Measurements from ENCODE around the gene FBXL5.
A peak's percentile ranks its signal among the peaks of the same experiment; 100 is the strongest.

Gene FBXL5

DNA sequence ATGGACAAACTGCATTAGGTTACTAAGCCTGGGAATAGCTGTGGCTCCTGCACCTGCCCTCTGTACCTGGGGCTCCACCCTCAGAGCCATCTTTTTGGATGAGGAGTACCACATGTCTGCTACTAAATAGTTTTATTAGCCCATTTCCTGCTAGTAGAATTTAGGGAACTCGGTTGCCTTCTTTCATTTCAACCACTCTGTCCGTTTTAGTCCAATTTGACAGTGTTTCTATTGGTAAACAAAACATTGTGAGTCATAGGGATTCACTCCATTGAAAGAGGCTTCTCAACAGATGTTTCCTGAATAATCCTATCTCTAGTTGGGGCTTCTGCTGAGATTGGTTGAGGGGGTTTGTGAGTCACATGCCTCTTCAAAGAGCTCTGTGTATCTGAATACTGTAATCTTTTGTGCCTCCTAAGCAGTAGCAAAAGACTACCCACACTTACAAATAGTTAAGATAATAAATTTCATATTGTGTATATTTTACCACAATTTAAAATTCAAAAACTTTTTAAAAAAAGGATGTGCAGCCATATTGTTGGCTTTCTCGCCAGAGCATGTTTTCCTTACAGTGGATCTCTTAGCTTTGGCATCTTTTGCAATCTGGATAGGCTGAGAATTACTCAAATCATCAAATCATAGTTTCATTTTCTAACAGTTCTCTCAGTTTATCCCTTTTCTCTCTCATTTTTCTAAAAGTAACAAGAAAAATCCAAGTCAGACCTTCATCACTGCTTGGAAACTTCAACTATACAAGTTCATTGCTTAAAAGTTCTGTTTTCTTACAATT lies 36.4 kb upstream of the FBXL5 start:
- H3K4me3 ChIP-seq (ENCODE audit: low read depth in 1 of 5, low read length in 5 of 5): no peak overlapping the region
- H3K4me1 ChIP-seq (ENCODE audit: control insufficient read depth in 5 of 5, insufficient read depth in 5 of 5, low read length in 5 of 5): peaks cover 3 to 42% (median 27%) of the 10 kb centered on the region in 5 donors
- H3K9ac ChIP-seq (ENCODE audit: low read length in 5 of 5): peak overlapping the region in 2 of 5 donors; percentile 40 to 74
- H3K9me3 ChIP-seq (ENCODE audit: control insufficient read depth in 5 of 5, low read length in 5 of 5): no peaks in the 10 kb centered on the region
- H3K36me3 ChIP-seq (ENCODE audit: control insufficient read depth in 5 of 5, insufficient read depth in 5 of 5, low read length in 5 of 5): peaks cover under 1 to 8% (median 4%) of the 10 kb centered on the region in 5 donors
- no peaks in the 10 kb centered on the region for H3K27me3 ChIP-seq (ENCODE audit: control insufficient read depth in 5 of 5, insufficient read depth in 4 of 5, low read length in 5 of 5)
- peak overlapping the region; percentile 84 for H3K27ac ChIP-seq (ENCODE audit: low read depth, low read length)

- Histone ChIP-seq H3K9ac (ENCODE audit: low read length in 5 of 5) (peak overlapping the region in 3 of 5 donors; percentile 15 to 22 (median 19)), H3K27ac (ENCODE audit: low read depth, low read length) (peak overlapping the region; percentile 84), H3K4me1 (ENCODE audit: control insufficient read depth in 5 of 5, insufficient read depth in 5 of 5, low read length in 5 of 5) (peaks cover 3 to 42% (median 27%) of the 10 kb centered on the region in 5 donors), H3K9me3 (ENCODE audit: control insufficient read depth in 5 of 5, low read length in 5 of 5) (no peaks in the 10 kb centered on the region), H3K27me3 (ENCODE audit: control insufficient read depth in 5 of 5, insufficient read depth in 4 of 5, low read length in 5 of 5) (no peaks in the 10 kb centered on the region), H3K36me3 (ENCODE audit: control insufficient read depth in 5 of 5, insufficient read depth in 5 of 5, low read length in 5 of 5) (peaks cover 5 to 12% (median 11%) of the 10 kb centered on the region in 5 donors), H3K4me3 (ENCODE audit: low read depth in 1 of 5, low read length in 5 of 5) (no peak overlapping the region)
These were observed 35.1 kb upstream of the FBXL5 start for GRCh38 chr4:15690020-15690809.

- Histone ChIP-seq H3K4me1 (ENCODE audit: control insufficient read depth in 5 of 5, insufficient read depth in 5 of 5, low read length in 5 of 5) (peaks cover 3 to 42% (median 27%) of the 10 kb centered on the region in 5 donors), H3K27ac (ENCODE audit: low read depth, low read length) (peak overlapping the region; percentile 84), H3K27me3 (ENCODE audit: control insufficient read depth in 5 of 5, insufficient read depth in 4 of 5, low read length in 5 of 5) (no peaks in the 10 kb centered on the region)
These were observed 34.4 kb upstream of the FBXL5 start for GRCh38 chr4:15689540-15689939.

DNA sequence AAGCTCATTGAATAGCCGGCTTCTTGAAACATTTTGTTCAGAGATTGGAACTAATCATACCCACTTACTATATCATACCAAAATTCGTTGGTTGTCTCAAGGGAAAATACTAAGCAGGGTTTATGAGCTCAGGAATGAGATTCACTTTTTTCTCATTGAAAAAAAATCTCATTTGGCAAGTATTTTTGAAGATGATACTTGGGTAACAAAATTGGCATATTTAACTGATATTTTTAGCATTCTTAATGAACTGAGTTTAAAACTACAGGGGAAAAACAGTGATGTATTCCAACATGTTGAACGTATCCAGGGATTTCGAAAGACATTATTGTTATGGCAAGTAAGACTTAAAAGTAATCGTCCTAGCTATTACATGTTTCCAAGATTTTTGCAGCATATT lies 32.9 kb upstream of the FBXL5 start:
- no peaks in the 10 kb centered on the region for H3K27me3 ChIP-seq (ENCODE audit: control insufficient read depth in 5 of 5, insufficient read depth in 4 of 5, low read length in 5 of 5)
- H3K4me1 ChIP-seq (ENCODE audit: control insufficient read depth in 5 of 5, insufficient read depth in 5 of 5, low read length in 5 of 5): peaks cover 3 to 45% (median 30%) of the 10 kb centered on the region in 5 donors
- no peak overlapping the region for H3K4me3 ChIP-seq (ENCODE audit: low read depth in 1 of 5, low read length in 5 of 5)
- no peaks in the 10 kb centered on the region for H3K9me3 ChIP-seq (ENCODE audit: control insufficient read depth in 5 of 5, low read length in 5 of 5)
- peaks cover 5 to 12% (median 11%) of the 10 kb centered on the region in 5 donors for H3K36me3 ChIP-seq (ENCODE audit: control insufficient read depth in 5 of 5, insufficient read depth in 5 of 5, low read length in 5 of 5)
- no peak overlapping the region for H3K9ac ChIP-seq (ENCODE audit: low read length in 5 of 5)
- H3K27ac ChIP-seq (ENCODE audit: low read depth, low read length): peak overlapping the region; percentile 69

More at GRCh38 chr4:15689540-15689939, 34.4 kb upstream of the FBXL5 start:
- peaks cover 5 to 12% (median 11%) of the 10 kb centered on the region in 5 donors for H3K36me3 ChIP-seq (ENCODE audit: control insufficient read depth in 5 of 5, insufficient read depth in 5 of 5, low read length in 5 of 5)
- no peak overlapping the region for H3K4me3 ChIP-seq (ENCODE audit: low read depth in 1 of 5, low read length in 5 of 5)
- peak overlapping the region in 1 of 5 donors; percentile 19 for H3K9ac ChIP-seq (ENCODE audit: low read length in 5 of 5)
- H3K9me3 ChIP-seq (ENCODE audit: control insufficient read depth in 5 of 5, low read length in 5 of 5): no peaks in the 10 kb centered on the region

- H3K27ac ChIP-seq (ENCODE audit: low read depth, low read length): no peak overlapping the region
- no peak overlapping the region for H3K4me3 ChIP-seq (ENCODE audit: low read depth in 1 of 5, low read length in 5 of 5)
These were observed 29.3 kb upstream of the FBXL5 start for GRCh38 chr4:15684498-15684897.

GRCh38 chr4:15683143-15683495 lies 28.0 kb upstream of the FBXL5 start:
- no peaks in the 10 kb centered on the region for H3K27me3 ChIP-seq (ENCODE audit: control insufficient read depth in 5 of 5, insufficient read depth in 4 of 5, low read length in 5 of 5)
- peaks cover 0 to 29% (median 21%) of the 10 kb centered on the region in 5 donors for H3K4me1 ChIP-seq (ENCODE audit: control insufficient read depth in 5 of 5, insufficient read depth in 5 of 5, low read length in 5 of 5)
- peaks cover 5 to 12% (median 9%) of the 10 kb centered on the region in 5 donors for H3K36me3 ChIP-seq (ENCODE audit: control insufficient read depth in 5 of 5, insufficient read depth in 5 of 5, low read length in 5 of 5)
- peak overlapping the region in 2 of 5 donors; percentile 90 to 95 for H3K4me3 ChIP-seq (ENCODE audit: low read depth in 1 of 5, low read length in 5 of 5)
- H3K9me3 ChIP-seq (ENCODE audit: control insufficient read depth in 5 of 5, low read length in 5 of 5): no peaks in the 10 kb centered on the region
- peak overlapping the region in 2 of 5 donors; percentile 85 to 98 for H3K9ac ChIP-seq (ENCODE audit: low read length in 5 of 5)
- H3K27ac ChIP-seq (ENCODE audit: low read depth, low read length): peak overlapping the region; percentile 98

More at GRCh38 chr4:15684498-15684897, 29.3 kb upstream of the FBXL5 start:
- Histone ChIP-seq H3K9ac (ENCODE audit: low read length in 5 of 5) (no peak overlapping the region), H3K36me3 (ENCODE audit: control insufficient read depth in 5 of 5, insufficient read depth in 5 of 5, low read length in 5 of 5) (peaks cover 5 to 12% (median 11%) of the 10 kb centered on the region in 5 donors), H3K4me1 (ENCODE audit: control insufficient read depth in 5 of 5, insufficient read depth in 5 of 5, low read length in 5 of 5) (peaks cover 0 to 36% (median 24%) of the 10 kb centered on the region in 5 donors), H3K9me3 (ENCODE audit: control insufficient read depth in 5 of 5, low read length in 5 of 5) (no peaks in the 10 kb centered on the region), H3K27me3 (ENCODE audit: control insufficient read depth in 5 of 5, insufficient read depth in 4 of 5, low read length in 5 of 5) (no peaks in the 10 kb centered on the region)

DNA sequence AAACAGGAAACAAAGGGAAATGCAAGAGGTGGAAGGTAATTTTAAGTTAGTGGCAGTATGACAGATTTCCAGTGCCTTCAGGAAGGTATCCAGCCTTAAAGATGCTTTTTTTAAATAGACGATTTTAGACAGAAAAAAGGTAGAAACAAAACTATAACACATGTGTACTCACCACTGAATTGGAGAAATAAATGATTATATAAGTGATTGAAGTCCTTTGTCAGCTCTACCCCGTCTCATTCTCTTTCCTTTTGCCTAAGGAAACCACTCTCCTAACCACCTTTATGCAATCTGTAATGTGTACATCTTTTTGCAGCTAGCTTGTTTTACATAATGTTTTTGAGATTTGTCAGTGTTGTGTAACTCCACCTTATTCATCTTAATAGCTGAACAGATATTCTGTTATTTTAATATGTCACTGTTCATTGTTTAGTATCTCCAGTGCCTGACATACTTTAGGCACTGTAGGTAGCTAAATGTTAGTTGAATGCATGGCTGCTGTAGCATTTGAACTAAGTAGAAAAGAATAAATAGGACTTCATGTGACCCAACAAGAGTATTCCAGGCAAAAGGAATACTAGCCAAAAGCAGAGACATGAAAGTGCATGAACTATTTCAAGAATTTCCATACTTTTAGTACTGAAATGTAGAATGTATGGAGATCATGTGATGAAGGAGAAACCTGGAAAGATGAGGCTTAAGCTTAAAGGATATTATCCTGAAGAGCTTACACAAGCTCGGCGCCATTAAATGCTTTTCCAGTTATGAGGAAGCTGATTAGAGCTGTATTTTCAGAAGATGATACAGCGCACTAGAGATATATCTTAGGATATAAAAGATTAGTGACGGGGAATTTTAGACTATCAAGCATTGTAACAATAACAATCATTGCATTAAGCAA lies 27.3 kb upstream of the FBXL5 start:
- H3K27me3 ChIP-seq (ENCODE audit: control insufficient read depth in 5 of 5, insufficient read depth in 4 of 5, low read length in 5 of 5): no peaks in the 10 kb centered on the region
- H3K4me1 ChIP-seq (ENCODE audit: control insufficient read depth in 5 of 5, insufficient read depth in 5 of 5, low read length in 5 of 5): peaks cover 0 to 22% (median 20%) of the 10 kb centered on the region in 5 donors
- H3K9ac ChIP-seq (ENCODE audit: low read length in 5 of 5): peak overlapping the region; percentile 84 to 99 (median 98)
- peaks cover 5 to 12% (median 8%) of the 10 kb centered on the region in 5 donors for H3K36me3 ChIP-seq (ENCODE audit: control insufficient read depth in 5 of 5, insufficient read depth in 5 of 5, low read length in 5 of 5)
- peak overlapping the region; percentile 98 for H3K27ac ChIP-seq (ENCODE audit: low read depth, low read length)
- peak overlapping the region; percentile 73 to 96 (median 90) for H3K4me3 ChIP-seq (ENCODE audit: low read depth in 1 of 5, low read length in 5 of 5)
- no peaks in the 10 kb centered on the region for H3K9me3 ChIP-seq (ENCODE audit: control insufficient read depth in 5 of 5, low read length in 5 of 5)

- Histone ChIP-seq H3K4me3 (ENCODE audit: low read depth in 1 of 5, low read length in 5 of 5) (peak within 1 kb of the TSS; percentile 73 to 96 (median 90)), H3K9ac (ENCODE audit: low read length in 5 of 5) (peak within 1 kb of the TSS; percentile 84 to 99 (median 98)), H3K4me1 (ENCODE audit: control insufficient read depth in 5 of 5, insufficient read depth in 5 of 5, low read length in 5 of 5) (peaks cover 0 to 21% (median 19%) of the 10 kb centered on the region in 5 donors), H3K27ac (ENCODE audit: low read depth, low read length) (peak within 1 kb of the TSS; percentile 98), H3K27me3 (ENCODE audit: control insufficient read depth in 5 of 5, insufficient read depth in 4 of 5, low read length in 5 of 5) (no peaks in the 10 kb centered on the region), H3K36me3 (ENCODE audit: control insufficient read depth in 5 of 5, insufficient read depth in 5 of 5, low read length in 5 of 5) (peaks cover 5 to 9% (median 5%) of the 10 kb centered on the region in 5 donors), H3K9me3 (ENCODE audit: control insufficient read depth in 5 of 5, low read length in 5 of 5) (no peaks in the 10 kb centered on the region)
These were observed 26.4 kb upstream of the FBXL5 start, which contains the start of gene FAM200B for GRCh38 chr4:15681372-15682241. TSS of gene FAM200B (plus strand) at chr4:15681827. CDS start at chr4:15686978, 5,151 bp downstream.
